HG03280 (cell line): Measurements from ENCODE around the gene CORO1C.
"Not testable (repeated sequence)": the region's sequence is repeated elsewhere in the genome, so short reads cannot be mapped to it uniquely, and the experiment has no call there.

Experiments
- ATAC-seq: cut with Tn5 transposase; IDR thresholded peaks from one replicate; pipeline ENCODE4 v1.9.1; 2021; ENCODE audit warnings: mild to moderate bottlenecking, moderate library complexity; ENCODE audit not compliant: unreplicated experiment

The CORO1C gene

DNA sequence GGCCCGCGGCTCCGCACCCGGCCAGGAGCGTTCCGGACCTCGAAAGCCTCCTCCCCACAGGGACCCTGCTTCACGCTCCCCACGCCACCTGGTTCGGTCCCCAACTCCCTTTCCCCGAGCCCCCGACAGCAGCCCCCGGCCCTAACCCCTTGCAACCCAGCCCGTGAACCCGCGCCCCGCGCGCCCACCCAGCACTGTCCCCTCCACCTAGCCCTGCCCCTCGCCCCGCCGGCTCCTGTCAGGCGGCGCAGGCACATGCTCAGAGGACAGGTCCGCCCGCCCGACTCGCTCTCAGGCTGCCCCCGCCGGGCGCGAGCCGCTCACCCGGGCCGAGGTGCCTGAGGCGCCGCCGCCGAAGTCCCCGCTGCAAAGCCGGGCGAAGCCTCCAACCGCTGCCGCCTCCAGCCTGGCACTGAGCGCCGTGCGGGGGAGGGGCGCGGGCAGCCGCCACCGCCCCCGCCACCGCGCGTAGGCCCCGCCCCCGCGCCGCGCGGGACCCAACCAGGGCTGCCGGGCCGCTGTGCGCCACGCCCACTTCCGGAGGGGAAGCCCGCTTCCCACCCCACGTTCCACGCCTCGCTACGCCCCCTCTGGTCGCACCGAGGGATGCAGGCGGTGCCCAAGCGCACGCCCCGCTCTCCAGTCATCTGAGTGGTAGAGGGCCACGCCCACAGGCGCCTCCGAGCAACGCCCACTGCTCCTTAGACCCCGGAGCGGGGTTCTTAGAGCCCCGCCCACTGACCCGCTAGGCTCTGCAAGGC, at the start of gene CORO1C:
Gene CORO1C, minus strand, starts transcription at position 414 of the 761 bp plus-strand sequence. CDS start 30,200 bp downstream, outside the sequence.
- ATAC-seq = peak; percentile 71

DNA sequence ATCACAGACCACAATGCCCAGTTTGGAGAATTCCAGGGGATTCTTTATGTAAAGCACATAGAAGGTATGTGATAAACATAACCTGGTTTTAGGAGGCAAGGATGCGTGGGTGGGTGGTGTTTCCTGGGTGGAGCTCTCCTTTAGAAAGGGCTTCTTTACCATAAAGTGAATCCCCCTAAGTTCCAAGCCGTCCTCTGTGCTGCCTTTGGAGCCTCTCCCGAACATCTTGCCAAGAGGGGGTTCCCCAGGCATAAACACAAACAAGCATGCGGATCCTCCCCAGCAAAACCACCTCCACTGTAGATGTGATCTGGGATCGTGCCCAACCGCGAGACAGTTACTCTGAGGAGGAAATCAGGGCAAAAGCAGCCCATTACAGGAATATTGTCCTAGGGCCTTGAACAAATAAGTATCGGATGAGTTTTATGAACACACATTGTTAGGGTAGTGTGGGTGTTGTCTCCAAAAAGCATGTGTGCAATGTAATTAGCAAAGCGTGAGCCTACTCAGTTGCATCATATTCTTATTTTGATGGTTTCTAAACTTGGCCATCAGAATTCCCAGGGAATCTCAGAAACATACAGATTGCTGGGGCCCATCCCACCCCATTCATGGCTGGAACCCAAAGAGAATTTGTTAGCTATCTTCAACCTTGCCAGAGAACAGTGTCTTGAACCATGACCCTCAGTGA, 48.8 kb upstream of the CORO1C start:
- no peak for ATAC-seq

DNA sequence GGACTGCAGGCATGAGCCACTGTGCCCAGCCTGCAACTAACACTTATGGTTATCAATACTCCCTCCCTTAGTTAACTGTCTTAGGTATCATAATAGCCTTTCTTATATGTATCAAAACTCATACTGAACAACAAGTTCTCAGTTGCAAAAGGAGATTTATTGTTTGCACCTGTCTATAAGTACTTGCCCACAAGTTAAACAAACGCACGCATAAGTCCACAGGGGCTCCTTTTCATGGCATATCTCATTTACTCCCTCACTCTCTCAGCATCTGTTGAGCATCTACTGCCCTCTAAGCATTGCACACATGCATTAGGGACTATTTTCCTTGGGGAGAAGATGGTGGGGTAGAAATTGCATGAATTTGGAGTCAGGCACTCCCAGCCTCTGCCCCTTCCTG, 46.7 kb upstream of the CORO1C start:
- no peak for ATAC-seq

DNA sequence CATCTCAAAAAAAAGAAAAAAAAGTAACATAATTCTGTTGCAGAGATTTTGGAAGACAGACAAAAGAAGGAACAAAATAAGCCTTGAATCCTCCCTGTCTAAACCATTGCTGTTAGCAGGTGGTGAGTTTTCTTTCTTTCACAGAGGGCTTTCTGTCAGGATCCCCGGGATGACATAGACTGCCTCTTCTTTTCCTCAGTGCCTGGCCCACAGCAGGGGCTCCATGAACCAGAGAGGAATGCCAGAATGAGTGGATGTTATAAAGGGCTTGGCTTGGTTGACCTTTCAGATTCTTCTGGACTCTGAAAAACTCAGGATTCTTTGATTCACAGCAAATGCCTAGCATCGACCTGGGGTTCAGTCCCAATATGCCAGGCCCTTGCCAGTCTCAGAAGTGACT, 45.8 kb upstream of the CORO1C start:
- ATAC-seq = no peak

- ATAC-seq = no peak
Observed at GRCh38 chr12:108773798-108774788, 42.8 kb upstream of the CORO1C start.

- no peak for ATAC-seq
Observed at GRCh38 chr12:108772891-108773797, 41.8 kb upstream of the CORO1C start.

- no peak for ATAC-seq
Observed at GRCh38 chr12:108772247-108772646, 40.9 kb upstream of the CORO1C start.

DNA sequence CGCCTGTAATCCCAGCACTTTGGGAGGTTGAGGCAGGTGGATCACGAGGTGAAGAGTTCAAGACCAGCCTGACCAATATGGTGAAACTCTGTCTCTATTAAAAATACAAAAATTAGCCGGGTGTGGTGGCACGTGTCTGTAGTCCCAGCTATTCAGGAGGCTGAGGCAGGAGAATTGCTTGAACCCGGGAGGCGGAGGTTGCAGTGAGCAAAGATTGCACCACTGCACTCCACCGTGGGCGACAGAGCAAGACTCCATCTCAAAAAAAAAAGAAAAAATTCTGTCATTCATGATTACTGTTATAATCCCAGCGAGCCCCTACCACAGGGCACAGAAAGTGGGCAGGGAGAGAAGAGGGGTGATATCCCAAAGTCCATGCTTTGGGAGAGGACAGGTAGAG, 40.5 kb upstream of the CORO1C start:
- not testable (repeated sequence) for ATAC-seq

DNA sequence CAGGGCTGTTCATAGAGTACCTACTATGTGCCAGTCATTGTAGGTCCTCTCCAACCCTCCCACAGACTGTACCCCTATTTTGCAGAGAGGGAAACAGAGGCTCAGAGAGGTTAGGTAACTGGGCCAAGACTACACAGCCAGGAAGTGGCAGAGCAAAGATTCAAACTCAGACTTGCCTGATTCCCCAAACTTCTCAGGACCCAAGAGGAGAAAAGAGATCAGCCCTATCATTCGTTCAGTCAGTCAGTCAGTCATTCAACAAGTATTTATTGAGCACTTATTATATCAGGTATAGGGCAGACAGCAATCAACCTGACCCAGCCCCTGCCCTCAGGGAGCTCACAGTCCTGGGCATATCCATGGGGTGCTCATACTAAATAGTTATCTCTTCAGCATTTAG, 39.6 kb upstream of the CORO1C start:
- ATAC-seq = no peak

GRCh38 chr12:108770269-108770829, 39.0 kb upstream of the CORO1C start:
- no peak for ATAC-seq

DNA sequence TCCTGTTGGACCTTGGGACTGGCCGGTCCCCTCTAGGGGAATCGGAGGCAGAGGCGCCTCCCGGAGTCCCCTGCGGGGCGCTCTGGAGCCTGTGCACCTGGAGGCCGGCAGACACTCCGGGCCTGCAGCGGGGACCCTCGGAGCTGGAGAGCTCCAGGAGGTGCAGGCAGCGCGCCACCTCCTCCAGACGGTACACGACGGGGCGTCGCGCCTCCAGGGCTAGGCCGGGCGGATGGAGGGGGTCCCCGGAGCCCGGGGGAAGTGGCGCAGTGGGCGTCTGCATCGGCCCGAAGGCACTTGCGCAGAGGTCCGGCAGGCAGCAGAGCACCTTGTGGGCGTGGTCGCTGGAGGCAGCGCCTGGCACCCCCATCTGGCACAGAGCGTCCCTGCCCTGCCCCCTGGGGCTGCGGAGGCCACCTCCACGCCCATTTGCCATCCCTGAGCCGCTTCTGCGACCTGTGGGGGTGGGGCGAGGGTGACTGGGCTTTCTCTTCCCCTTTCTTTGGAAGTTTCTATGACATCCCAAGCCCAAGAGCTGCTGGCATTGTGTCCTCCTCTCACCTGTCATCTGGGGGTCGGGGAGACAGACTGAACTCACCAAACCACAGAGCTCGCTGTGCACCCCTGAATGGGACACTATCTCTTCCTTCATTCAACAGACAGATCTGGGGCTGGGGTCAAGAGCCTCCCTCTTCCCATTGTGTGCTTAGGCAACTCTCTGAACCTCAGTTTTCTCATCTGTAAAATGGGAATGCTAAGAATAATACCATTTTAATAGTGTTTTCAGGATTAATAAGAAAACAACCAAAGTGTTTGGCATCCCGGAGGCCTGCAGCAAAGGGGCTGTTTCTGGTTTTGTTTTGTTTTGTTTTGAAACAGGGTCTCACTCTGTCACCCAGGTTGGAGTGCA, 37.5 kb upstream of the CORO1C start:
- ATAC-seq = no peak

- ATAC-seq = no peak
Observed at GRCh38 chr12:108766294-108766693, 35.0 kb upstream of the CORO1C start.

DNA sequence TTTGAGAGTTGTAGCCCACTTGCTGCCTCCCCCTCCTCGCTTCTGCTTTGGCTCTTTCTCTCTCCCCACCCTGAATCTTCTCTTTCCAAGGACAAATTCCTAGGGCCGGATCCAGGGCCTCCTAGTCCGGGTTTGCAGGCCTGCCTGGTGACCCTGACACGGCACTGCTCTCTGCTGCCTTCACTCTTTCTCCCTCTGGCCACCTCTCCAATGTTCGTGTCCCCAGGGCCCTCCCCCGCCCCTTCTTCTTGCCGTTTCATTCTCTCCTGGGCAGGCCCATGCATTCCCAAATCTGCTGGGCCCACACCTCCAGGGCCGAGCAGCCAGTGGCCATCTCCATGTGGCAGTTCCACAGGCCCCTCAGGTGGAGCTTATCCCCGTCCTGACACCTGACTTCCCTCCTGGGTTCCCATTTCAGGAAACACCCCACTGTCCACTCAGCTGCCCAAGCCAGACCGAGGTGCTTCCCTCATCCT, 34.0 kb upstream of the CORO1C start:
- no peak for ATAC-seq

GRCh38 chr12:108764540-108765288, 33.4 kb upstream of the CORO1C start:
- ATAC-seq = no peak

DNA sequence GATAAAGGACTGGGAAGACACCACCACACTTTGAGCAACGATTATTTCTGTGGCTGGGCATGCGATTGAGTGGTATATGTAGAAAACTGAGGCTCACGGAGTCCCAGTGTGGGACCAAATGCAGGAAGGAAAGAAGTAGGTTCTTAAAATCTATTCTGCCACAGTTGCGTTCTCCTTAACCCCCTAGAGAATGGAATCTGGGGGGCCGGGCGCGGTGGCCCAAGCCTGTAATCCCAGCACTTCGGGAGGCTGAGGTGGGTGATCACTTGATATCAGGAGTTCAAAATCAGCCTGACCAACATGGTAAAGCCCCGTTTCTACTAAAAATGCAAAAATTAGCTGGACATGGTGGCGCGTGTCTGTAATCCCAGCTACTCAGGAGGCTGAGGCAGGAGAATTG, 29.9 kb upstream of the CORO1C start:
- no peak for ATAC-seq

DNA sequence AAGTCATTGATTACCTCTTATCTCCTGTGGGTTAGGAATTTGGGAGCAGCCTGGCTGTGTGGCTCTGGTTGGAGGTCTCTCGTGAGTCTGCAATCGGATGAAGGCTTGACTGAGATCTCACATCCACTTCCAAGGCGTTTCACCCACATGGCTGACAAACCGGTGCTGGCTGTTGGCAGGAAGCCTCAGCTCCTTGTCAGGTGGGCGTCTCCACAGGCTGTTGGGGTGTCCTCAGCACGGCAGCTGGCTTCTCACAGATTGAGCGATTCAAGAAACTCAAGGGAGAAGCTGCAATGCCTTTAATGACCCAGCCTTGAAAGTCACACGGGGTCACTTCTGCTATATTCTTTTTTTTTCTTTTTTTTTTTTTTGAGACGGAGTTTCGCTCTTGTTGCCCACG, 28.6 kb upstream of the CORO1C start:
- ATAC-seq = no peak

GRCh38 chr12:108757856-108758255, 26.5 kb upstream of the CORO1C start:
- ATAC-seq = no peak

DNA sequence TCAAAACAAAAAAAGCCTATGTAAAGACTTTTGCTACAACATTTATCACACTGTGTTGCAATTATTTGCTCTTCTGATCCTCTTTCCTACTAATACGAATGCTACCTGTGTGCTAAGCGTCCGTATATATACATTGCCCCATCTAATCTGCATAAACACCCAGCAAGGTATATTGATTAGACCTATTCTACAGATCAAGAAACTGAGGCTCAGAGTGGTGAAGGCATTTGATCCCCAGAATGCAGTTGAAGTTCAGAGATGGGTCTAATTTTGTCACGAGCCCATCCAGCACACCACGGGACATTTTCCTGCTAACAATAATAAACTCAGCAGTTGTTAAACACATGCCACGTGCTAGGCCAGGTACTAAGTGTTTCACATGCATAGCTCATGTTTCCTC, 25.1 kb upstream of the CORO1C start:
- no peak for ATAC-seq
